Superior temporal gyrus (tissue), 1 donor: ENCODE results near the gene VSTM2B.
"Not testable (repeated sequence)": the region's sequence is repeated elsewhere in the genome, so short reads cannot be mapped to it uniquely, and the experiment has no call there.

Experiments used
- DNase-seq: peaks from one replicate; pipeline ENCODE4 v3.0.0-alpha.2; 2016; ENCODE audit errors: extremely low spot score

VSTM2B gene

DNA sequence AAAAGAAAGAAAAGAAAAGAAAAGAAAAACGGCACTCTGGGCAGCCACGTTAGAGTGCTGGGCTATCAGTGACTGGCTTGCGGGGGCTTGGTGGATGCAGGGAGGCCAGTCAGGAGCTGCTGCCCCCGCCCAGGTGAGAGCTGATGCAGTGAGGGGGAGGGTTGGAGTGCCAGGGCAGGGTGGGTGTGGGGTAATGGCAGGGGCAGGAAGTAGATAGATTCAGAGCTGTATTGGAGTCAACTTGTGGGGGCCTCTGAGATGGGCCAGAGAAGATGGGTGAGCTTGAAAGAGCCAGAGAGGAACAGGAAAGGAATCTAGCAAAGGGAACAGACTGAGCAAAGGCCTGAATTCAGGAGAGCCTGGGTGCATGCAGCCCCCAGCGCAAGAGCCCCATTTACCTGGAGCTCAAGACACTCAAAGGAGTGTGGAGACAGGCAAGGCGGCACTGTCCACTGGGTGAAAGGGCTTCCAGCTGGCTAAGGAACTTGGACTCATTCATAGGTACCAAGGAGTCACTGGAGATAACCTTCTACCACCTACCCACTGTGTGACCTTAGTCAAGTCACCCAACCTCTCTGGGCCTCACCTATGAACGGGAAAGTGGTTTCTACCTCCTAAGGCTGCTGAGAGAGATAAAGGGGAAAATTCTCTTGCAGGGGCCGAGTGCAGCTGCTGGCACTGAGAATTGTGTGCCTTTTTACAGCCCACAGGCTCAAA is 20.2 kb downstream of the VSTM2B start:
- no peak for DNase-seq

- no peak for DNase-seq
Observed at GRCh38 chr19:29546583-29547190, 20.9 kb downstream of the VSTM2B start.

GRCh38 chr19:29547361-29547960 is 21.7 kb downstream of the VSTM2B start:
- DNase-seq: no peak

GRCh38 chr19:29547981-29548380 is 22.2 kb downstream of the VSTM2B start:
- DNase-seq: no peak

- DNase-seq: no peak
Observed at GRCh38 chr19:29548483-29549085, 22.8 kb downstream of the VSTM2B start.

- DNase-seq: no peak
Observed at GRCh38 chr19:29549105-29550070, 23.6 kb downstream of the VSTM2B start.

- DNase-seq: no peak
Observed at GRCh38 chr19:29550896-29551295, 25.1 kb downstream of the VSTM2B start.

- DNase-seq: no peak
Observed at GRCh38 chr19:29551774-29552173, 26.0 kb downstream of the VSTM2B start.

- DNase-seq: no peak
Observed at GRCh38 chr19:29552454-29553280, 26.9 kb downstream of the VSTM2B start.

DNA sequence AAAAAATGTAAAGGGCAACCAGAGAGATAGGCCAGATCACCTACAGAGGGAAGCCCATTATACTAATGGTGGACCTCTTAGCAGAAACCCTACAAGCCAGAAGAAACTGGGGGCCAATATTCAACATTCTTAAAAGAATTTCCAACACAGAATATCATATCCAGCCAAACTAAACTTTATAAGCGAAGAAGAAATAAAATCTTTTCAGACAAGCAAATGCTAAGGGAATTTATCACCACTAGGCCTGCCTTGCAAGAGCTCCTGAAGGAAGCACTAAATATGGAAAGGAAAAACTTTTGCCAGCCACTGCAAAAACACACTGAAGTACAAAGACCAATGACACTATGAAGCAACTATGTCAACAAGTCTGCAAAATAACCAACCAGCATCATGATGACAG is 28.4 kb downstream of the VSTM2B start:
- no peak for DNase-seq

DNA sequence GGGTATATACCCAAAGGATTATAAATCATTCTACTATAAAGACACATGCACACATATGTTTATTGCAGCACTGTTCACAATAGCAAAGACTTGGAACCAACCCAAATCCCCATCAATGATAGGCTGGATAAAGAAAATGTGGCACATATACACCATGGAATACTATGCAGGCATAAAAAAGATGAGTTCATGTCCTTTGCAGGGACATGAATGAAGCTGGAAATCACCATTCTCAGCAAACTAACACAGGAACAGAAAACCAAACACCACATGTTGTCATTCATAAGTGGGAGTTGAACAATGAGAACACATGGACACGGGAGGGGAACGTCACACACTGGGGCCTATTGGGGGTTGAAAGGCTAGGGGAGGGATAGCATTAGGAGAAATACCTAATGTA is 33.3 kb downstream of the VSTM2B start:
- not testable (repeated sequence) for DNase-seq

DNA sequence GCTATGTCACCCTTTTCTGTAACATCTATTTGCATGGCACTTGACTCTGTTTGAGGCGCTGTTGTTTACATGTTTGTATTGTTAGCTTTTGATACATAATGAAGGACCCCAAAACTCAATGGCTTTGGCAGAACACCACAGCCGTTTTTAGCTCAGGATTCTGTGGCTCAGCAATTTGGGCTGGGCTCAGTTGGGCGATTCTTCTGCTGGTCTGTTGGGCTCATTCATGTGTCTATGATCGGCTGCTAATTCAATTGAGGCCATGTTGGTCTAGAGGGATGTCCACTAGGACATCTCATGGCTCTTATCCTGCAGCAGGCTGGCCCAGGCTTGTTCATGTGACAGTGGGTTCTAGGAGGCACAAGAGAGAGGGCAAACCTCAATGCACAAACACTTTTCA is 33.9 kb downstream of the VSTM2B start:
- no peak for DNase-seq

DNA sequence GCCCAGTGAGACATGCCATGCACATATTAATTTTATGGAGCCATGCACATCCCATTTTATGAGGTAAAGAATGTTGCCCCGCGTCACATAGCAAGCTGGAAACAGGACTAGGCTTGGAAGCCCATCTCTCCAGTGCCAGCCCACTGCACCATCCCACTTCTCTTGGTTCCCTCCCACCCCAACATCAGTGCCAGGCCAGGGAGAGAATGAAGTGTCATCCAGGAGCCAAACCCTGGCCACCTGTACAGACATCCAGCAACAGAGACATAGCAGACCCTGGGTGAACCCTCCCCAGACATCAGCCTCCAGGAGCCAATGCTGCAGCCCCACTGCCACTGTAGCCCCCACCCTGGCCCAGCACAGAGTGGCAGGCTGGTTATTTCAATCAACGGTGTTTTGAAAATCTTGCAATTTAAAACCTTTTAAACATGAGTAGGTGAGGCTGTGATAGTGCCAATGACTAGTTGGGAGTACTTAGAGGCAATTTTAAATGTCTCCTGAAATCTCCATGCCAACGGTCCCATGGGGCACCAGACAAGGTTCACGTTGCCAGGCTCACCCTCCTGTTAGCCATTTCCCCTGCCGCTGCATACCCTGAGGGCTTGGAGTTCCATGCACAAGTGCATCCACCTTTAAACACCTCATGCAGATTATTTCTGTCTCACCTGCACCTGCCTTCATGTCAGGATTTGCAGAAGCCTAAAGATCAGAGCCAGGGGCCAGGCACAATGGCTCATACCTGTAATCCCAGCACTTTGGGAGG is 34.7 kb downstream of the VSTM2B start:
- DNase-seq: no peak

GRCh38 chr19:29561601-29562000 is 35.8 kb downstream of the VSTM2B start:
- no peak for DNase-seq

DNA sequence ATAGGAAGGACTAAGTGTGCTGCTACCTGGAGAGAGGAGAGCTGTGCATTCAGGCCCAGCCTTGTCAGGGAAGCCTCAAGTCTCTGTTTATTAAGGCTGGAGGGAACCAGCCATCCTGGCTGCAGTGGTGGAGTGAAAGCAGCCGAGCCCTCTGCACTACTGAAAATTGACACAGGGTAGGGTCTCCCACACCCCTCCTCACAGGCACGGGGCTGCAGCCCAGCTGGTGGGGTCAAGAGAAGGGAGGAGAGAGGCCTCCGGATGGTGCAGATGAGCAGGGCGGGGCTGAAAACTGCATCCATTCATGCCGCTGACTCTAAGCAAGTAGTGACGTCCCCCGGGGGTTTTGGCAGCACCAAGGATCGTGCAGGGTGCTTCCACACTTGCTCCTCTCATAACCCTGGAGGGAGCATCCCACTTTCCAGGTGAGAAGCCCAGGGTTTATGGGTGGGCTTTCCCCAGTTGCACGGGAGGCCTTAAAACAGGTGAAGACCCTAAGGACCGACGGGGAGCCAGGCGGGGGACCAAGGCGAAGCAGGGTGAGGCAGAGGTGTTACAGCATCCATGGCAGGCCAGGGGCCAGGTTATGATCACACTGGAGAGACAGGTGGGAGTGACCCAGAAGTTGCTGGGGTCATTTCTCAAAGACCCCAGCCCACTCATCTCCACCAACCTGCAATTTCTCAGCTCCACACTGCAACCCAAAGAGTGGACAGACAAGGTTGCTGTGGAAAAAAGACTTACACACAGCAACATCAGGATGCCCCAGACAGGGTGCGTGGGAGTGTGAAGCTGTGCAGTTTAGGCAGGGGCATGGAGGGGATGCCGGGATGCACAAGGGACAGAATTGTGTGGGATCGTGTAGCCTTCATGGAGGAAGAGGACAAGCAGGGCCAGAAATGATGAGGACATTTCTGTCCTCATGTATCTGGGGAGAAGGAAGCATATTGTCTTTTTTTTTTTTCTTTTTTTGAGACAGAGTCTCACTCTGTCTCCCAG is 36.8 kb downstream of the VSTM2B start:
- DNase-seq: no peak

DNA sequence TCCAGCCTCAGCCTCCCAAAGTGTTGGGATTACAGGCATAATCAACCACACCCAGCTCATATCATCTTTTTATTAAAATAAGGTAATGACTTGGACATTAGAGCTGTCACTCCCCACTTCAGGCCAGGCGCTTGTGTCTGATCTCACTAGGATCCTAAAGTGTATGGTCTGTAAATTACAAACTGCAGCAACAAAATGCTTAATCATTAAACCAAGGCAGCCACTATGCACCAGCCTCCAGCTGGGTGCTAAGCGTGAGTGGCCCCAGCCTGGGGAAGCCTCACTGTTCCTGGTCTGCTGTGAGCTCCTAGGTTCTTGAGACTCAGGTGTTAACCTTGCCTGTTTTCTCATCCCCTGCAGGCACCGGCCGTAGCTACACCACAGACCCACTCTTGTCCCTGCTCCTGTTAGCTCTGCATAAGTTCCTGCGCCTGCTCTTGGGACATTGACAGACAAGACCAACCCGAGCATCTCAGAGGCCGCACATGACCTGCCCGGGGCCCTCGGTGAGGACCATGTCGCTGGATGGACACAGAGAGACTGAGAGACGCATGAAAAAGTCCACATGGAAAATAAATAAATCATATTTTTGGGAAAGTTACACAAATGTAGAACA is 37.8 kb downstream of the VSTM2B start:
- no peak for DNase-seq

DNA sequence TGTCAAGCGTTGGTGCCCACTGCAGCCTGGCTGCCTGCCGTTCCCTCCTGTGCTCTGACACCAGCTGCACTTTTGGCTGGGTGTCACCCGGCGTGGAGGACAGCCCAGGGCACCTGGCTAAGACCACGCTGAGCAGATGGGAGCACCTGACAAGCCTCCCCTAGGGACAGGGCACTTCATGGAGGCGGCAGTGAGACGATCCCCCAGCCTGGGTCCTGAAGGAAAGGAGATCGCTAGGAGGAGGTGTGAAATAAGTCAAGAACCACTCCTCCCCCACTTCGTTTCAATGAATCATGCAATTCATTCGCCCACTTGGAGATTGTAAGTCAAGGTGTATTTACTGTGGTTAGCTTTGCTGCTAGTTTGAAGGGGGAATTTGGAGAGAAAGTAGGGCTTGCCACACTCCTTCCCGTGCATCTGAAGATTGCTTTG is 38.8 kb downstream of the VSTM2B start:
- no peak for DNase-seq

DNA sequence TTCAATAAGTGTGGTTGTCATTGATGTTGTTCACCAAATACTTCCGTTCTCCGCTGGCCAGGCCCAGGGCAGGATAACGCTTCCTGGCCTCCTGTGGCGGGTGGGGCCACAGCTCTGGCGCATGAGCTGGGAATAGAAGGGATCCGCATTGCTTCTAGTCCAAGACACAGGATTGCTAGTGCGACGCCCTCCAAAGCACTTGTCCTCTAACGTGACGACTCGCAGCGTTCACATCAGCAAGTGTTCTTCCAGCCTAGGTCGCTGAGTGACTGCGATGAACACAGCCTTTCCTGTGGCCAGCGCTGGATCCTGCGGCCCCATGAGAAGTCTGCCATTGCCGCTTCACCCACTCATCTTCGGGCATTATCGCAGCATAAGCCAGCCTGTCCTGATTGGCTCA is 39.4 kb downstream of the VSTM2B start:
- DNase-seq: no peak
